ENCODE data around the gene PRSS57.
A peak's percentile ranks its signal among the peaks of the same experiment; 100 is the strongest.
"Not testable (repeated sequence)": the region's sequence is repeated elsewhere in the genome, so short reads cannot be mapped to it uniquely, and the experiment has no call there.

The PRSS57 gene

DNA sequence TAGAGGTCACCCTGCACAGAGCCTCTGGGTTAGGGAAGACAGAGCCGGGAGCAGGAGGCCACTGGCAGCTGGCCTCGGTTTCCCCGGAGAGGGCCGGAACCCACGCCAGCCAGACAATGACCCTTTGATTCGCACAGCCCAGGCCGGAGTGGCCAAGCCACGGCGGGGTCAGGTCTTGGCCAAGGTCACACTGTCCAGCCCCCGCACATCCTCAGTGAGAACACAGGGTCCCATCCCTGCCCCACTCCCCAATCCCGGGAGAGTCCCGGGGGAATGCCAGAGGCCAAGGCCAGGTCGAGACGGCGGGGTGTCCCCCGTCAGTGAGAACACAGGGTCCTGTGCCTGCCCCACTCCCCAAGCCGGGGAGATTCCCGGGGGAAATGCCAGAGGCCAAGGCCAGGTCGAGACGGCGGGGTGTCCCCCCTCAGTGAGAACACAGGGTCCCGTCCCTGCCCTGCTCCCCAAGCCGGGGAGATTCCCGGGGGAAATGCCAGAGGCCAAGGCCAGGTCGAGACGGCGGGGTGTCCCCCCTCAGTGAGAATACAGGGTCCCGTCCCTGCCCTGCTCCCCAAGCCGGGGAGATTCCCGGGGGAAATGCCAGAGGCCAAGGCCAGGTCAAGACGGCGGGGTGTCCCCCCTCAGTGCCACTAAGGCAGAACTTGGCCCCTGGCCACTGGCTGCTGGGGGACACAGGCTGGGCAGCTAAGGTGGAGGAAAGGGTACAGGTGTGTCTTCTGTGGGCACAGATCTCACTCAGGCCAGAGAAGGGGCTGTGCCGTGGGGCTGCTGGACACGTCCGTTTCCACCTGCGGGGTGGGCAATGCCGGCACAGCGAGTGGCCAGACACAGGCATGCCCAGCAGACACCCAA lies 20.7 kb downstream of the PRSS57 start:
- no peak for DNase-seq (ENCODE audit: low spot score)

DNA sequence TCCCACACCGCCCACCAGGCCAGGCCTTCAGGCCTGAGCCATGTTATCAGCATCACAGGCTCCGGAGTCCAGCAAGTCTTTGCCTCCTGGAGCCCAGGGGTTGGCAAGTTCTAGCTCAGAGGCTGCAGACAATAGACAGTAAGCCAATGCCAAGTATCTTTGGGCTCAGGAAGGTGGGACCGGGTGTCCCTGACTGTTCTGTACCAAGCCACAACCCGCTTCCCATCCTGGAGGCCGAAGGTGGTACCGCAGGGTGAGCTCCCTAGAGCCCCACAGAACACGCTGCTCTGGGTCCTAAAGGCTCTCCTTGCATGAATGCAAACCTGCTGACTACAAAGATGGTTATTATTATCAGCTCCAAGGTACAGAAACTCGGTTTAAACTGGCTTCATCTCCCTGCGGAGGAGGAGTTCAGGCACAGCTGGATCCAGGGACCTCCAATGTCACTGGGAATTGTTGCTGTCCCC lies 24.6 kb downstream of the PRSS57 start:
- no peak for DNase-seq (ENCODE audit: low spot score)

DNA sequence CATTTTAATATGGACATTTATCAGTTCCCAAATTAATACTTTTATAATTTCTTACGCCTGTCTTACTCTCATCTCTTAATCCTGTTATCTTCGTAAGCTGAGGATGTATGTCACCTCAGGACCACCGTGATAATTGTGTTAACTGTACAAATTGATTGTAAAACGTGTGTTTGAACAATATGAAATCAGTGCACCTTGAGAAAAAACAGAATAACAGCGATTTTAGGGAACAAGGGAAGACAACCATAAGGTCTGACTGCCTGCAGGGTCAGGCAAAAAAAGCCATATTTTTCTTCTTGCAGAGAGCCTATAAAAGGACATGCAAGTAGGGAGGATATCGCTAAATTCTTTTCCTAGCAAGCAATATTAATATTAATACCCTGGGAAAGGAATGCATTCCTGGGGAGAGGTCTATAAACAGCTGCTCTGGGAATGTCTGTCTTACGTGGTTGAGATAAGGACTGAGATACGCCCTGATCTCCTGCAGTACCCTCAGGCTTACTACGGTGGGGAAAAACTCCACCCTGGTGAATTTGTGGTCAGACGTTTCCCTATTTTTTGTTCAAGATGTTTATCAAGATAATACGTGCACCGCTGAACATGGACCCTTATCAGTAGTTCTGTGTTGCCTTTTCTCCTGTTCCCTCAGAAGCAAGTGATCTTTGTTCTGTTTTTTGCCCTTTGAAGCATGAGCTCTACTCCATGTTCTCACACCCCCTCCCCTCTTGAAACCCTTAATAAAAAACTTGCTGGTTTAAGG lies 26.4 kb downstream of the PRSS57 start:
- not testable (repeated sequence) for DNase-seq (ENCODE audit: low spot score)

DNA sequence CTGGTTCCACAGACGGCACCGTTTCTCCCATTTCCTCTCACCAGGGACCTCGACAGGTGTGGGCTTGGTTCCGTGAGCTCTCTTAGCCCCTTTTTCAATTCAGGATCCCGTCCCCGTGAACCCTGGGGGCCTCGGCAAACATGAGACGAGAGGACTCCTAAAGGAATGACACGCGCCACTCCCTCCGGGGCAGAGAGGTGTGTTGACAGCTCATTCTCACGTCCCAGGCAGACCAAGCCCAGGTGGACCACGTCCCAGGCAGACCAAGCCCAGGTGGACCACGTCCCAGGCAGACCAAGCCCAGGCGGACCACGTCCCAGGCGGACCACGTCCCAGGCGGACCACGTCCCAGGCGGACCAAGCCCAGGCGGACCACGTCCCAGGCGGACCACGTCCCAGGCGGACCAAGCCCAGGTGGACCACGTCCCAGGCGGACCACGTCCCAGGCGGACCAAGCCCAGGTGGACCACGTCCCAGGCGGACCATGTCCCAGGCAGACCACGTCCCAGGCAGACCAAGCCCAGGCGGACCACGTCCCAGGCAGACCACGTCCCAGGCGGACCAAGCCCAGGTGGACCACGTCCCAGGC lies 28.2 kb downstream of the PRSS57 start:
- DNase-seq (ENCODE audit: low spot score), result not testable (repeated sequence)

DNA sequence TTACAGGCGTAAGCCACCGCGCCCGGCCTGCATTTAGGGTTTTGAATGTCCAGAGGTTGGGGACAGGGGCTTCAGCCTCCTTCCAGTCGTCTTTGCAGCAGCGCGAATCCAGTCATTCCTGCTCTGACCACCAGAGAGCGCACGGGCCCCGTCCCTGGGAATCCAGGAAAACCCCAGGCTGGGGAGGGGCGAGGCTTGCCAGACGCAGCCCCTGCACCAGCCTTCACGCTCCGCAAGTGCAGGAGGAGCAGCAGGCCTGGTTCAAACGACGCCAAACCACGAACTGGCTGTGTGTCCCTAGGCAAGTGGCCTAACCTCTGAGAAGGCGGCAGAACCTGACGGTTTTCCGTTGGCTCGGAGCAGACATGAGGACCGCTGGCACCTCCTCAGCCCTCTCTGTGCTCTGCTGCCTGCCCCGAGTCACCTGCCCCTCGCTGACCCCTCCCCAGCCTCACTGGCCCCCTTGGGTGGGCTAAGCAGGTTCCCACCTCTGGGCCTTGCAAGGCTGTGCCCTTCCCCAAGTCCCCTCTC lies 30.3 kb downstream of the PRSS57 start:
- DNase-seq (ENCODE audit: low spot score), result peak; percentile 87

DNA sequence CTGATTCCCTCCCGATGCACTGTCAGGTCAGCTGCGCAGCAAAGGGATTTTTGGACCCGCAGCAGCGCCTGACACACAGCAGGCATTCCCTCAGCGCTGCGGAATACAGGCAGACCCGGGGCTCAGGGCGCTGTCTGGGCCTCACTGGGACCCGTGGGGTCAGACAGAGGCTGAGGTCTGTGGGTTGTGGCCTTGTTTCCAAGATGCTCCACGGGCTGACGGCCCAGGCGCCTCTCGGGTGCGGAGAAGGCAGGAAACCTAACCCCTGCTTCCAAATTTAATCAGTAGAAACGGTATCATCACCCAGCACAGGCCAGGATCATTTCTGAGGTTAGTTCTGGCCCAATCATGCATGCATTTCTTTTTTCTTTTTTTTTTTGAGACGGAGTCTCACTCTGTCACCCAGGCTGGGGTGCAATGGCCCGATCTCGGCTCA lies 31.6 kb downstream of the PRSS57 start:
- DNase-seq (ENCODE audit: low spot score), result no peak

DNA sequence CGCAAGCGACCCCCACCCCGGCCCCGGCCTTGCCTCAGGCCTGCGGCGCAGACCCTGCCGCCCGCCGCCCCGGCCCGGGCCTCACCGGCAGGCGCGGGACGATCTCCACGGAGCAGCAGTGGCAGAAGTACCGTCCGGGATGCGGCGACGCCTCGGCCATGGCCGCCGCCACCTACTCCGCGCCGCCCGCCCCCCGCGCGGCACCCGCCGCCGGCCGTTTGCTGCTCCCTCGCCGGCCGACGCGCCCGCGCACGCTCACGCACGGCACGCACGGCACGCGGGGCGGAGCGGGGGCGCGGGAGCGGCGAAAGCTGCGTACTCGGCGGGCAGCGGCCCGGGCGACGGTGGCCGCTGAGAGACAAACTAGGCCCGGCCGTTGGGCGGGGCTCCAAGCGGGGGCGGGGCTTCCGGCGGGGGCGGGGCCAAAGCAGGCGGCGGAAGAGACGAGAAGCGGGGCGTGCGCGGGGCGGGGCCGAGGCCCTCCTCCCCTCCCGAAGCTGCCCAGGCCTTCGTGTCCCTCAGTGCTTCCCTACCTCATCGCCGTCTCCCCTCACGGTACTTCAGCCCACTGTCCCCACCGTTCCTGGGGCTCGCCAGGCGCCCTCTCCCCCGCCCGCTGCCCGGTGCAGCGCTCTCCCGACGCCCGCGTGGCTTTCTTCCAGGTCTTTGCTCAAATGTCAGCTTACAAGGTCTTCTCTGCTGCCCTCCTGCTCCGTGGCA lies 32.1 kb downstream of the PRSS57 start, which contains the start of gene RNF126:
Gene RNF126 (minus strand): TSS at position 253 of the 720 bp plus-strand sequence. CDS start 93 bp downstream, at position 160.
- peak; percentile 94 for DNase-seq (ENCODE audit: low spot score)

DNA sequence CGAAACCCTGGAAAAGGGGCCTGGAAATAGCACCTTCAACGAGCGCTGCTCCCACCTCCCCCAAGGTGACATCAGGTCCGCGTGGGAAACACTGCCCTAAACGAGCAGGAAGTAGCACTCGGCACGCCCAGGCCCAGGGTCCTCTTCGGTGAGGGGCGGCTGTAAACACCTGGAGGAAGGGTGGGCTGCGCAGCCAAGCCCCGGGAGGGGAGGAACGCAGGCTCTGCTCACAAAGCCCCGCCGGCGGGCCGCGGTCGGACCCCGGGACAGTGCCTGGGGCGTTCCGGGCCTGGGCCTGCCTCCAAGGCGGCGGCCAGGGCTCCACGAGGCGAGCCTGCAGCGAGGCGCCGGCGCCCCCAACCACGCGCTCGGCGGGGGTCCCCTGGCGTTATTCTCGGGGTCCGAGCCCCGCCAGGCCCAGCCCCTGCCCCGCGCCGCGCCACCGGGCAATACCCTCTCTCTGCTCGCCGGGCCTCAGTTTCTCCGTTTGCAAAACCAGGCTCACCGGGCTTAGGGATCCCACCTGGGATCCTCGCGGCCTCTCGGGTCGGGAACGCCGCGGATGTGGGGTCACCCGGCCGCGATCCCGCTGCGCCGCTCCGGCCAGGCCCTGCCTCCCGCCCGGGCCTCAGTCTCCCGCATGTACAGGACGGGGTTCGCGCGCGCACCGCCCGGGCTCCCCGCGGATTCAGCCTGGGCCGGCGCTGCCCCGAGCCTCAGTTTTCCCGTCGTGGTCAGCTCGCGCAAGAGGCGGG lies 32.9 kb downstream of the PRSS57 start:
- DNase-seq (ENCODE audit: low spot score), result no peak

DNA sequence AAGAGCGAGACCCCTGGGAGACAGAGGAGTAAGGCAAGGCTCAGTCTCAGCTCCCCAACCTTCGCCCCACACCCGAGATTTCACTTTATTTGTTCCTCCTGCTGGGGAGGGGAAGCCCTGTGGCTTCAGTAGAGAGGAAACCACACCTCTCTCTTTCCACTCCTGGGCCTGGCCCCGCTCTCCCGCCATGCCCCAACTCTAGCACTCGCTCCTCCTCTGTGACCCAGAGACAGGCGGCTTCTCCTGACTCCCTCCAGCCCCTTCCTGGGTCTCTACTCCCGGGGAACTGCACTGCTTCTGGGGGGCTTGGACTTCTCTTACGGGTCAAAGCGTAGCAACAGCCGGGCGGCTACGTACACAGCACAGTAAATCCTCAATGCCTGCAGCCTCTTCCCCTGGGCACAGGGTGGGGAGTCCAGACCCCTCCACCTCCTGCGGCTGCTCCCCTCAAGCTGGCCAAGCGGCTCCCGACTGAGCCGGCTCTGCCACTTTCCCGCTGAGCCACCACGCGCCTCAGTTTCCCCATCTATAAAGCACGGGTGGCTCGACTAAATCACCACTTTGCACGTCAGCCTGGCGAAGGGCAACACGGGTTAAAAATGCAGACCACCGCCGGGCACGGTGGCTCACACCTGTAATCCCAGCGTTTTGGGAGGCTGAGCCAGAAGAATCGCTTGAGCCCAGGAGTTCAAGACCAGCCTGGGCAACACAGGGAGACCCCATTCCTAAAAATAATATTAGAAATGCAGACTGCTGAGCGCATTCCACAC lies 33.6 kb downstream of the PRSS57 start:
- DNase-seq (ENCODE audit: low spot score), result no peak

DNA sequence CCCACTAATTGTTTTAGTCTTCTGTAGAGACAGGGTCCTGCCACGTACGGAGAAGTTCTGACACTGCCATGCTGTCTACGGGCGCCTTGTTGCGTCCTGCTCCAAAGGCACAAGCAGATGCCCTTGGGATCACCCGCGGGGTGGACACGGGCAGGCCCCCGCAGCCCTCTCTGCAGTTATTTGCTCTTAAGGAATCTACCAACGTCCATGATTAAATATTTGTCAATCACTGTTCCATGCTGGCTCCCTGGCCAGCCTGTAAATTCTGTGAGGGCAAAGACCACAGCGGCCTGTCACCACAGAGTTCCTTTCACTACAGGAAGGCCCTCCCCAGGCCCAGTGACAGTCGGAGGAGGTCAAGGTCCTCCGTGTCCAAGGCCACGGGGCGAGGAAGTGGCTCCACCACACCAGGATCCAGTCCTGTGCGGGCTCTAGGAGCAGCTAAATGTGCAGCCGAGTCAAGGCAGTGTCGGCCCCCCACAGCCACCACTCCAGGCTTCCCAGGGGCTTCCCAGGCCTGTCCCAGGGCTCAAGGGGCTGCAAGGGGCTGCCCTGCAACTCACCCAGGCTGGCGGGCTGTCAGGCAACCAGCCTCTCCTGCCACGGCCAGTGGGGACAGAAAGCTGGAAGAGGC lies 34.3 kb downstream of the PRSS57 start:
- no peak for DNase-seq (ENCODE audit: low spot score)

DNA sequence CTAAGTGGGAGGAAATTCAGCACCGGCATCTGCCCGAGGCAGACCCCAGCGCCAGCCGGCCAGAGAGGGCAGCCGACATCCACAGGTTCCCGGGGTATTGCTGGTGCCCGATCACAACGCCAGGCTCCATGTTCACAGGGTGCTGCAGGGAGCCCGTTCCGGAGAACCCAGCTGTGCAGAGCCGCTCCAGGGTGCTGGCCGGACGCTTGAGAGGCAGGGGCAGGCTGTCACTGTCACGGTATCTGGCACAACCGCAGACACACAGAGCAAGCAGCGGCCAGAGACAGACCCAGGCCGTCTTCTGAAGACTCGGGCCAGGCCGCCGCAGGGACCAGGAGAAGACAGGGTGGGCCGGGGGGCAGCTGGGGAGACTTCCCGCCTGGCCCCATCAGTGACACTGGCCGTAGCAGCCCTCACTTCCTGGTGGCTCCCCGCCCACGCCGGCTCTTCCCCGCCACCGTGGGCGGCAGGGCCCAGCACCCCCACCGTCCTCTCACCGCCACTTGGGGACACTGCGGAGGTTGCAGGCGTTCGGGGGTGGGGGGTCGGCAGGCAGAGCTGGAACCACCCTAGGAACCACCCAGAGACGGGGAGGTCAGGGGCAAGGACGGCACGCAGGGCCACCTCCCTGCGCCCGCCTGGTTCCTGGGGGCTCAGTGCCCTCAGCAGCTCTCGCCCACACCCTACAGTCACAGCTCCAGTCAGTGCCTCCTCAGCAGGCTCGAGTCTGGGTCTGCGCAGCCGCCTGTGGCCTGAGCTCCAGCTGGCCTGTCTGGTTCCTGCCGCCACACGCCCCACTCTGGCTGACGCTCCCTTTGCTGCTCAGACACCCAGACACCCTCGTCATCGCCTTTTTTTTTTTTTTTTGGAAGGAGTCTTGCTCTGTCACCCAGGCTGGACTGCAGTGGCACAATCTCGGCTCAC lies 36.1 kb downstream of the PRSS57 start:
- DNase-seq (ENCODE audit: low spot score), result no peak

DNA sequence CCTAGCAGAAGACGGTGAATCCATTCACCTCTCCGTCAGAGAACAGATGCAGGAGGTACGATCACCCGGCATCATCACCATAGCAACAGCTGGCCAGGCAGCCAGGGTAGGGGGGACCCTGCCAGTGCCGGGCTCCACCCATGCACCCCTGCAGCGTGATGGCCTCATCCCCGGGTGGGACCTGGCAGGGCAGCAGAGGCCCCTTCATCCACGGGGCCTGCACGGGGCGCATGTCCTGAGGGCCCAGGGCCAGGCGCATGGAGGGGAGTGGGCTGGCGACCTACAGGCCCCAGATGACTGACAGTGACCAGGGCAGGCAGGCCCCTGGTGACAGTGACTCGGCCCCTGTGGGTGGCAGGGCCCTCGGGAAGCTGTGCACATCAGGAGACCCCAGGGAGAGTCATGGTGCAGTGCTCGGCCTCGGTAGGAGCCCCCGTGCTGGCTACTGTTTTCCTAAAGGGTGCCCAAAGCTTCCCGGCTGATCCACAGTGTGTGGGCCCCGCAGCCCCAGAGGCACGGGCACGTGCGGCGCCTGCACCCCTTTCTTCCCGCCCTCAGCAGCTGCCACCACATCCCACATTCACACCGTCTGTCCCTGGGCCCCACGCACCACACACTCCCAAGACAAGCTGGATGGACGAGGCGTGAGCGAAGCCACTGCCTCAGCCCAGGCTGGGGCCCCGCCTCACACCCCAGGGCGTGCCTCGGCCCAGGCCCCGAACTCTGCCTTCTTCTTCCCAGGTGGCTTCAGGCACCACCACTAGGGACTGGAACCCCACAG lies 37.0 kb downstream of the PRSS57 start:
- no peak for DNase-seq (ENCODE audit: low spot score)

DNA sequence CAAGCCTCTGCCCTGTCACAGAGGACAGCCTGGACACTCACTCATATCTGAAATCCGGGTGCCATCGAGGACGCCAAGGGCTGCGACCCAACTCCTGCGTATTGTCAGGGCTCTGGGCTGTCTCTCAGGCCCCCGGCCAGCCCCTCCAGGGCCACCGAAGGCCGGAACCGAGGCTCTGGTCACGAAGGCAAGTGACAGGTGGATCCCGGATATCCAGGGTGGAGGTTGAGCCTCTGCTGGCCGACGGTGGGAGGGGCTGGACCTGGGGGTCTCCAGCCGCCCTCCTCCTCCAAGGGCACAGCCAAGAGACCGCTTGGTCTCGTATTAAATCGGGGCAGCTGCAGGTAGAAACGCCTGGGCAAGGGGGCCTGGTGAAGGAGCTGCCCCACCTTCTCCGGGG lies 37.6 kb downstream of the PRSS57 start:
- DNase-seq (ENCODE audit: low spot score), result no peak

DNA sequence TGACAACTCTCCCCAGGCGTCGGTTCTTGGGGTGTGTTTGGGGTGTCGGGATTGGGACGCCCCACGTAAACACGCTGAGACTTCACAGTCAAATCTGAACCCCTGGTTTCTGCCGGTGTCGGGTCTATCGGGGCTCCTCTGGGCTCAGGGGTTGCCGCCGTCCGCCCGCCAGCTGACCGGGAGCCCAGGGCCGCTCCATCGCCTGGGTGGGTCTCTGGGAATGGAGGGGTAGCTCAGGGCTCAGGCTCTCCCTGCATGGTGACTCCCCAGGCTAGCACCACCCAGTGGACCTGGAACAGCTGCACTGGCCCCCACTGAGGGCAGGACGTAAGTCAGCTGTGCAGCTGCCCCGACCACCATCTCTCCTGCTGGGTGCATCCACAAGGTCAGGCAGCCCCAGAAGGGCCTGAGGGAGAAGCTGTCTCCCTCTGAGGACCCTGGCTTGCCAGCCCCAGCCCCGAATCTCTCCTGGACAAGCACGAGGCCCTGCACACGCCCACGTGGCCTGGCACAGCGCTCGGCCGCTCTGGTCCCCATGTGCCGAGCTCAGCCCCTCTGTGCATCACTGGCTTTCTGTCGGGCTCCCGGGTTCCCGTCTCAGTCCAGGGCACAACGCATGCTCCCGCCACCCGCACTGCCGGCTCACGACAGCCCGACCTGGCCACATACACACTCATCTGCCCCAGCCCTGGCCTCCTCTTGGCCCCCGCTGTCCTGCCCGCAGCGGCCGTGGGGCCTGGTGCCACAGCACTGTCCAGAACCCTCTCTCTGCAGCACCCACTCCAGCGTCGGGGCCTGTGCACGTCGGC lies 38.3 kb downstream of the PRSS57 start:
- DNase-seq (ENCODE audit: low spot score), result no peak

DNA sequence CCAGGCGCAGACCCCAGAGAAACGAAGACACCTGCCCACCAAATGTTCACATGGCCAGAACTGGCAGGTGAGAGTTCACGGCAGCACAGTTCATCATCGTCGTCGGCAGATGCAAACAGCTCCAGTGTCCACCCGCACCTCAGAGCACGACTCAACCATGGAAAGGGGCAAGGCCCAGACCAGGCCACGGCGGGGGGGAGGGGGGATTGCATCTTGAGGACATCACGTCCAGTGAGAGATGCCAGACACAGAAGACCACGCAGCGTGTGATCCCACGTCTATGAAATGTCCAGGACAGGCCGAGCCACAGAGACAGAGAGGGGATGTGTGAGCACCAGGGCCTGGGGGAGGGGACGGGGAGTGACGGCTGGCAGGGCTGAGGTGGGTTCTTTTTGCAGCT lies 39.6 kb downstream of the PRSS57 start:
- DNase-seq (ENCODE audit: low spot score), result no peak

DNA sequence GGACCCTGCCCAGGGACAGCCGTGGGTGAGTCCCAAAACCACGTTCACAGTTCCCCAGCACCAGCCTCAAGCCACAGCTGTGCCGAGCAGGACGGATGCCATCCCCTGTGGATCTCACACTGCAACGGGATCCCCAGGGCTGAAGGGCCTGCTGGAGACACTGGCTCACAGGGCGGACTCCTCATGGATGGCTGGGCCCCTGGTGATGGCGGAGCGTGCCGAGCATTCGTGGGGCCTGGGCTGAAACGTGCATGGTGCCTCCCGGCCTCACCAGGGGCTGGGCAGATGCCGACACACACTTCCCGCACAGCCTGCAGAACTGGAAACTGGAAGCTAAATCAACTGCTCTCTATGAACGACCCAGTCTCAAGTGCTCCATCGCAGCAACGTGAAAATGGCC lies 41.8 kb downstream of the PRSS57 start:
- no peak for DNase-seq (ENCODE audit: low spot score)
